Right atrium auricular region (tissue), 2 donors: ENCODE results near the gene SFR1. TPM values are rescaled to one million over a fixed set of nuclear protein-coding genes. Genes with fewer than 3 reads are reported as not detected.
A peak's percentile ranks its signal among the peaks of the same experiment; 100 is the strongest.

Source experiments
- DNase-seq: peaks from one replicate; pipeline ENCODE4 v3.0.0-alpha.2; 2019; ENCODE audit warnings: low spot score
- H3K27ac ChIP-seq, 2 donors: fragments of 200-600 bp; sonication (generic); 1 replicate in 1 of 2; 2 replicates in 1 of 2; pipeline ENCODE4 v1.5.1; 2016 to 2019
- H3K27me3 ChIP-seq, 2 donors: fragments of 200-600 bp; sonication (generic); one replicate each; pipeline versions ENCODE4 v1.5.1 to v1.6.0; 2017 to 2019
- H3K36me3 ChIP-seq: fragments of 200-600 bp; sonication (generic); one replicate; pipeline ENCODE4 v1.5.1; 2016
- H3K4me1 ChIP-seq, 2 donors: fragments of 200-600 bp; sonication (generic); one replicate each; pipeline versions ENCODE4 v1.5.1 to v1.6.0; 2017 to 2019
- H3K4me3 ChIP-seq, 2 donors: fragments of 200-600 bp; sonication (generic); 1 replicate in 1 of 2; 2 replicates in 1 of 2; pipeline ENCODE4 v1.5.1; 2017 to 2019; ENCODE audit warnings: mild to moderate bottlenecking in 1 of 2, moderate library complexity in 1 of 2
- H3K9me3 ChIP-seq, 2 donors: fragments of 200-600 bp; sonication (generic); one replicate each; pipeline ENCODE4 v1.5.1; 2019
- total RNA-seq, 2 donors: library from RNA; depleted of rRNA; stranded (reverse); fragments of >200 nt; gene quantifications; one replicate each; pipeline ENCODE4 v1.1.0, GENCODE V29; 2016
- TF ChIP-seq, protein P1 (sequence below), 2 donors: fragments of 200-600 bp; sonication (generic); IDR thresholded peaks; one replicate each; pipeline ENCODE4 v1.5.1; 2019; ENCODE audit warnings: antibody characterized with exemption in 2 of 2

Gene SFR1
- total RNA-seq, 2 donors from 2014 or later: 5.3 to 6.0 TPM

DNA sequence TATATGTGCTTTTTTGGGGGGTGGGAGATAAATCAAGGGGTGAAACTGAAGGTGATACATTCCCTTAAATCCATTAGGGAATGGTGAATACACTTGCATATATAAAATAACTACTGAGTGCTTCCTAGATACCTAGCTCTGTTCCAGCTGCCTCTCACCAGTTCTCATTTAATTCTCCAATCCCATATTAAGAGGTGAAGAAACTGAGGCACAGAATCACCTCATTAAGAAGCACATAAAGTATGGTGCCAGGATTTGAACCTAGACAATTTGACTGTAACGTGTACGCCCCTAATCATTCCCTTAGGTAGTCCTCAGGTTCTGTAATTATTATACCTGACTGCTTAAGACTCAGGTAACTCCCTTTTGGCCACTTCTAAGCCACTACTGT lies 1.5 kb upstream of the SFR1 start:
- peak overlapping the region; percentile 57 to 69 for H3K4me3 ChIP-seq
- DNase-seq: no peak
- H3K27ac ChIP-seq: peak overlapping the region; percentile 99
- H3K4me1 ChIP-seq: peaks cover 0 to 11% of the 10 kb centered on the region in 2 donors
- H3K36me3 ChIP-seq: no peaks in the 10 kb centered on the region
- H3K27me3 ChIP-seq: no peaks in the 10 kb centered on the region
- no peaks in the 10 kb centered on the region for H3K9me3 ChIP-seq
- TF ChIP-seq, protein P1, sequence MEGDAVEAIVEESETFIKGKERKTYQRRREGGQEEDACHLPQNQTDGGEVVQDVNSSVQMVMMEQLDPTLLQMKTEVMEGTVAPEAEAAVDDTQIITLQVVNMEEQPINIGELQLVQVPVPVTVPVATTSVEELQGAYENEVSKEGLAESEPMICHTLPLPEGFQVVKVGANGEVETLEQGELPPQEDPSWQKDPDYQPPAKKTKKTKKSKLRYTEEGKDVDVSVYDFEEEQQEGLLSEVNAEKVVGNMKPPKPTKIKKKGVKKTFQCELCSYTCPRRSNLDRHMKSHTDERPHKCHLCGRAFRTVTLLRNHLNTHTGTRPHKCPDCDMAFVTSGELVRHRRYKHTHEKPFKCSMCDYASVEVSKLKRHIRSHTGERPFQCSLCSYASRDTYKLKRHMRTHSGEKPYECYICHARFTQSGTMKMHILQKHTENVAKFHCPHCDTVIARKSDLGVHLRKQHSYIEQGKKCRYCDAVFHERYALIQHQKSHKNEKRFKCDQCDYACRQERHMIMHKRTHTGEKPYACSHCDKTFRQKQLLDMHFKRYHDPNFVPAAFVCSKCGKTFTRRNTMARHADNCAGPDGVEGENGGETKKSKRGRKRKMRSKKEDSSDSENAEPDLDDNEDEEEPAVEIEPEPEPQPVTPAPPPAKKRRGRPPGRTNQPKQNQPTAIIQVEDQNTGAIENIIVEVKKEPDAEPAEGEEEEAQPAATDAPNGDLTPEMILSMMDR (IDR thresholded peaks at IDR 0.05): no peak

DNA sequence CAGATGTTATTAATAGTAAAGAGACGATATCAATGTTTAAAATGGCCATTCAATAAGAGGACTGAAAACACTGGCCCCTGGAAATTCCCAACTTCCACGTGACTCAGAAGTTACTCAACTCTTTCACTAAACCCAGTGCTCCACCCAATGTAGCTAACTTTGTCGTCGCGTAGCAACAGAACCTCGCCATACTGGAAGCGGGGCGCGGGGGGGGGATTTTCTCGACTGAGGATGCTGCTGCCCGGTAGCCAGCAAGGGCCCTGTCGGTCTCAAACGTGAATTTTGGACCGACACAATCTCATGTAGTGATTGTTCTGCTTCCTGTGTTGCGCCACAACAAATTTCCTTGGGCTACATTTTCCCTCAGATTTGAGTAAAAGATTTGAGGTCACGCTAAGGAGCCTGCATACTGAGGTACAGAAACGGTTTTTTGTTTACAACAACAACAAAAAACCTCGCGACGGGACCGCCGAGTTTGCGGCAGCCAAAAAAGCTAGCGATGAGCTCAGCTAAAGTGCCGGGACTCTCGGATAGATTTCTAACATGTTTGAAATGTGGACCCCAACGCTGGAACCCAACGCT lies 977 bp upstream of the SFR1 start:
- Histone ChIP-seq H3K27me3 (no peaks in the 10 kb centered on the region), H3K27ac (peak overlapping the region; percentile 99), H3K4me1 (peaks cover 0 to 11% of the 10 kb centered on the region in 2 donors), H3K36me3 (no peaks in the 10 kb centered on the region), H3K9me3 (no peaks in the 10 kb centered on the region), H3K4me3 (peak overlapping the region; percentile 57 to 69)
- DNase-seq: peak; percentile 97
- TF ChIP-seq, protein P1 (IDR thresholded peaks at IDR 0.05): no peak

DNA sequence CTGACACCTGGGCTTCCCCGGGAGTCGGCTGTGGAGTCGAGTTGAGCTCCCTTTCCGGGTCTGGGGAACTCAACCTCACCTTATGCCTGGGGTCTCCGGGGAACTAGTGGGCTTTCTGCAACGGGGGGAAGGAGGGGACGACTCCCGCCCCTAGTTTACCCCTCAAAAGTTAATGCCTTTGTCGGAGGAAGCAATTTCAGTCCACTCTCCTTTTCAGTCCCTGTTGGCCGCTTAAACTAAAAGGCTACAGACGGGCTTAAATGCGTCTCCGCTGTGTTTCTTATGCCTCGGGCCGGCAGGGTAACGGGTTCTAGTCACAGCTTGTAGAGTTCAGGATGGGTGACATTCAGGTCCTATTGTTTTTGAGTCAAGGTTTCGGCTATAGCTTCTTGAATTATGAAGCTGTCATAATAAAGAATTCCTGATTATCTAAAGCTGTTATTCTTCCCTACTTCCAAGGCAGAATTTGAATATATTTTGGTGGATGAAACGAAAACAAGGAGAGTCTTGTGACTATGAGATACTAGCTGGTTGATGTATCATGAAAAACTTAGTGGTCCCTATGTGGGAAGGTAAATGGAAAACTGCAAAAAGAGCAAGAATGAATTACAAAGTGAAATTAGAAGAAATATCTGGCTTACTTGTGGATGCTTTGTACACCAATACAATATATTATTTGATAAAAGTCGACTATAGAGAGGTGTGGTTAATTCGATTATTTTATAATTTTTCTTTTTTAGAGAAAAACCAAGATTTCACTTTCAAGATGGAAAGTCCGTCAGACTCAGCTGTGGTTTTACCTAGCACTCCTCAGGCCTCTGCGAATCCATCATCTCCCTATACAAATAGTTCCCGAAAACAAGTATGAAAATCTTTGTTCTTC lies 495 bp downstream of the SFR1 start:
- peaks cover 0 to 11% of the 10 kb centered on the region in 2 donors for H3K4me1 ChIP-seq
- H3K9me3 ChIP-seq: no peaks in the 10 kb centered on the region
- peak overlapping the region; percentile 69 to 73 for H3K4me3 ChIP-seq
- TF ChIP-seq, protein P1 (IDR thresholded peaks at IDR 0.05): no peak
- H3K27me3 ChIP-seq: no peaks in the 10 kb centered on the region
- DNase-seq: no peak
- no peaks in the 10 kb centered on the region for H3K36me3 ChIP-seq
- peak overlapping the region; percentile 99 for H3K27ac ChIP-seq

DNA sequence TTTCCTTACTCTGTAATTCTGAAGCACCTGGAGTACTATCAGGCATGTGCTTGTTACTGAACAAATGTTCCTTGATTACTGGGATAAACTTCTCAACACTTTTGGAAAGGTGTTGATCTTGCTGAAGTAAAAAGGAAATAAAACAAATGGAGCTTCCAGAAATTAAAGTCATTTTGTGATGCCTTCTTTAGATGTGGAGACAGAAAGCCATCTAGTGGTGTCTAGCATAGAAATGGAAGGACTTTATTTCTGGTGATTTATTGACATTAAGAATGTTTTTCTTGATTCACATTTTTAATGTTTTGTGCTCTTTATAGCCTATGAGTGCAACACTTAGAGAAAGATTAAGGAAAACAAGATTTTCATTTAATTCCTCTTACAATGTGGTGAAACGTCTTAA lies 1.4 kb downstream of the SFR1 start:
- TF ChIP-seq, protein P1 (IDR thresholded peaks at IDR 0.05): peak in 1 of 2 donors; percentile 37
- no peak for DNase-seq
- Histone ChIP-seq H3K4me3 (no peak overlapping the region), H3K36me3 (no peaks in the 10 kb centered on the region), H3K27ac (no peak overlapping the region), H3K4me1 (peaks cover 0 to 11% of the 10 kb centered on the region in 2 donors), H3K27me3 (no peaks in the 10 kb centered on the region), H3K9me3 (no peaks in the 10 kb centered on the region)

DNA sequence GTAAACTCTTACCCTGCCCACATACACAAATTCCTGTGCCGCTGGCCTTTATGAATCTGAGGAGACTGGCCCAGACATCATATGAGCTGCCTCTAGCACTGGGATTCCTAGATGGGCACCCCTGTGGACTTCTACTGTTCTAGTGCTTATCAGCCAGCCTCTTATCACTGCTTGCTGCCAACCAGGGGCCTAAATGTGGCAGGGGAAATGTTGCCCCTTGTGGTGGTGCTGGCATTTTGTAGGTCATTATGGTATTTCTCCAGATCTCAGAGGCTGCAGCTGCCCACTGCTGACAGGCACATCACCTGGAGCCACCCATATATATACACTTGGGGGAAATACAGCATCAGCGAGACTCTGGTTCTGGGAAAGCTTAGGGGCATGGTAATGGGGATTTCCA lies 5.4 kb downstream of the SFR1 start:
- H3K4me1 ChIP-seq: peaks cover 0 to 5% of the 10 kb centered on the region in 2 donors

More for the DNA sequence above, 5.4 kb downstream of the SFR1 start:
- Histone ChIP-seq H3K36me3 (no peaks in the 10 kb centered on the region), H3K27me3 (no peaks in the 10 kb centered on the region), H3K4me3 (no peak overlapping the region), H3K9me3 (no peaks in the 10 kb centered on the region), H3K27ac (no peak overlapping the region)
- TF ChIP-seq, protein P1 (IDR thresholded peaks at IDR 0.05): peak in 1 of 2 donors; percentile 14
- no peak for DNase-seq
